ENCODE measurements around the gene DDC.

DDC gene

GRCh38 chr7:50564640-50565558 is at the start of gene DDC:
DDC (minus strand) TSS chr7:50565405; CDS start chr7:50544085, 21,320 bp downstream.
- in situ Hi-C loops (cut with HindIII; ENCODE audit: low sequenced_read_pairs), result no loop called here
- H3K4me3 ChIP-seq (ENCODE audit: low read depth, low read length), result no peak within 1 kb of the TSS
- no peak for TF ChIP-seq CTCF (IDR thresholded peaks at IDR 0.05; ENCODE audit: low read depth, low read length, missing control alignments)
- DNase-seq (ENCODE audit: low read depth), result no peak

- H3K4me3 ChIP-seq (ENCODE audit: low read depth, low read length), result no peak overlapping the region
- in situ Hi-C loops (cut with HindIII; ENCODE audit: low sequenced_read_pairs), result no loop called here
- no peak for DNase-seq (ENCODE audit: low read depth)
- no peak for TF ChIP-seq CTCF (IDR thresholded peaks at IDR 0.05; ENCODE audit: low read depth, low read length, missing control alignments)
These were observed 48.3 kb upstream of the DDC start for GRCh38 chr7:50613473-50613872.

- in situ Hi-C loops (cut with HindIII; ENCODE audit: low sequenced_read_pairs), result no loop called here
- H3K4me3 ChIP-seq (ENCODE audit: low read depth, low read length), result no peak overlapping the region
- no peak for TF ChIP-seq CTCF (IDR thresholded peaks at IDR 0.05; ENCODE audit: low read depth, low read length, missing control alignments)
- no peak for DNase-seq (ENCODE audit: low read depth)
These were observed 47.5 kb upstream of the DDC start for GRCh38 chr7:50612704-50613103.

GRCh38 chr7:50610521-50611277 is 45.5 kb upstream of the DDC start:
- TF ChIP-seq CTCF (IDR thresholded peaks at IDR 0.05; ENCODE audit: low read depth, low read length, missing control alignments), result no peak
- peak; percentile 78 for DNase-seq (ENCODE audit: low read depth)
- no peak overlapping the region for H3K4me3 ChIP-seq (ENCODE audit: low read depth, low read length)
- in situ Hi-C loops (cut with HindIII; ENCODE audit: low sequenced_read_pairs), result no loop called here

GRCh38 chr7:50608196-50608906 is 43.1 kb upstream of the DDC start:
- no peak for TF ChIP-seq CTCF (IDR thresholded peaks at IDR 0.05; ENCODE audit: low read depth, low read length, missing control alignments)
- no peak for DNase-seq (ENCODE audit: low read depth)
- H3K4me3 ChIP-seq (ENCODE audit: low read depth, low read length), result no peak overlapping the region
- in situ Hi-C loops (cut with HindIII; ENCODE audit: low sequenced_read_pairs), result no loop called here

GRCh38 chr7:50607524-50608125 is 42.4 kb upstream of the DDC start:
- TF ChIP-seq CTCF (IDR thresholded peaks at IDR 0.05; ENCODE audit: low read depth, low read length, missing control alignments), result no peak
- no peak overlapping the region for H3K4me3 ChIP-seq (ENCODE audit: low read depth, low read length)
- in situ Hi-C loops (cut with HindIII; ENCODE audit: low sequenced_read_pairs), result no loop called here
- DNase-seq (ENCODE audit: low read depth), result no peak
